HG03095 (cell line): ENCODE results near the gene PDE3B.
A peak's percentile ranks its signal among the peaks of the same experiment; 100 is the strongest.
"Not testable (repeated sequence)": the region's sequence is repeated elsewhere in the genome, so short reads cannot be mapped to it uniquely, and the experiment has no call there.

Experiments used
- ATAC-seq: cut with Tn5 transposase; IDR thresholded peaks from one replicate; pipeline ENCODE4 v1.9.1; 2021; ENCODE audit warnings: moderate library complexity; ENCODE audit not compliant: unreplicated experiment

The PDE3B gene

DNA sequence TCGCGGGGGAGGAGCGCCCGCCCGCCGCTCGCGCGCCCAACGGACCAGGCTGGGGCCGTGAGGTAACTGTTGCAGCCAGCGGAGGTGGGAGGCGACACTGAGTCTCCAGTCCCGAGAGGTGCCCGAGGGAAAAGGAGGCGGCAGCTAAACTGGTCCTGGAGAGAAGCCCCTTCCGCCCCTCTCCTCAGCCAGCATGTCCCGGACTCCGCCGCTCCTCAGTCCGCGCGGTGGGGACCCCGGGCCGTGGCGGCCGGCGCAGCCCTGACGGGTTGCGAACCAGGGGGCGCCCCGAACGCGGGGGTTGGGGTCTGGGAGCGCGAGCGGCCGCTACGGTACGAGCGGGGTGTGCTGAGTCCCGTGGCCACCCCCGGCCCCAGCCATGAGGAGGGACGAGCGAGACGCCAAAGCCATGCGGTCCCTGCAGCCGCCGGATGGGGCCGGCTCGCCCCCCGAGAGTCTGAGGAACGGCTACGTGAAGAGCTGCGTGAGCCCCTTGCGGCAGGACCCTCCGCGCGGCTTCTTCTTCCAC is at the start of gene PDE3B:
PDE3B (plus strand) TSS at position 108 of the 529 bp plus-strand sequence; CDS start at position 380, 272 bp downstream.
- peak; percentile 61 for ATAC-seq

- ATAC-seq: not testable (repeated sequence)
Measured at GRCh38 chr11:14595261-14595660, 48.3 kb upstream of the PDE3B start.

DNA sequence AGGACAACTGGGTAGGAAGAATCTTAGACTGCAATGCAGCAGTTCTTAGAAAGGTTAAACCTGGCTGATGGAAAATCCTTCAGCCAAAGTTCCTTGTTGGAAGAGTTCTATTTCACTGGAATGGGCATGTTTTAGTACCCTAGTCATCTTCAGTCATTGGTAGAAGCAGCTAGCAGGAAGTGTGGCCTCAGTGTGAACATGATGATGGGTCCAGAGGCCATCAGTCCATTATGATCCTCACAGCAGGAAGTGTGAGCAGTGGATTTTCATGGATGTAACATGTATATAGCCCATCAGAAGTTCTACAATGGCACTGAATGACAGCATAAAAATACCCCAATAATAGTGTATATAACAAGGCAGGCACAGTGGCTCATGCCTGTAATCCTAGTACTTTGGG is 35.9 kb upstream of the PDE3B start:
- no peak for ATAC-seq

DNA sequence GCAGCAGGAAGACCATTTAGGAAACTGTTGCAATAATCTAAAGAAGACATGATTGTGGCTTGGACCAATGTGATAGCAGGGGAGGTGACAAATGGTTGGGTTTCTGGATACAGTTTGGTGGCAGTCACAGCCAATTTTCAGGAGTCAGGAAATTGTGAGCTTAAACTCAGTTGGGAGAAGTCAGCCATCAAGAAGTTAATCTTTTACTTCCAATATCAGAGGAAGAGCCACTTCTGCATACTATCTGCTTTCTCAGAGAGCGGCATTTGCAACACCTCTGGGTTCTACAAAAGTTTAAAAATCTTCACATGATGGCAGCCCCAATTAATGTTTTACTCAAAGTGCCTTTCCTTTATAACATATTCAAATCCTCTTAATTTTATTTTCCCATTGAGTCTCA is 33.7 kb upstream of the PDE3B start:
- ATAC-seq: no peak

- no peak for ATAC-seq
Measured at GRCh38 chr11:14611939-14612338, 31.7 kb upstream of the PDE3B start.

- ATAC-seq: no peak
Measured at GRCh38 chr11:14612694-14613093, 30.9 kb upstream of the PDE3B start.

GRCh38 chr11:14614091-14614622 is 29.4 kb upstream of the PDE3B start:
- no peak for ATAC-seq

DNA sequence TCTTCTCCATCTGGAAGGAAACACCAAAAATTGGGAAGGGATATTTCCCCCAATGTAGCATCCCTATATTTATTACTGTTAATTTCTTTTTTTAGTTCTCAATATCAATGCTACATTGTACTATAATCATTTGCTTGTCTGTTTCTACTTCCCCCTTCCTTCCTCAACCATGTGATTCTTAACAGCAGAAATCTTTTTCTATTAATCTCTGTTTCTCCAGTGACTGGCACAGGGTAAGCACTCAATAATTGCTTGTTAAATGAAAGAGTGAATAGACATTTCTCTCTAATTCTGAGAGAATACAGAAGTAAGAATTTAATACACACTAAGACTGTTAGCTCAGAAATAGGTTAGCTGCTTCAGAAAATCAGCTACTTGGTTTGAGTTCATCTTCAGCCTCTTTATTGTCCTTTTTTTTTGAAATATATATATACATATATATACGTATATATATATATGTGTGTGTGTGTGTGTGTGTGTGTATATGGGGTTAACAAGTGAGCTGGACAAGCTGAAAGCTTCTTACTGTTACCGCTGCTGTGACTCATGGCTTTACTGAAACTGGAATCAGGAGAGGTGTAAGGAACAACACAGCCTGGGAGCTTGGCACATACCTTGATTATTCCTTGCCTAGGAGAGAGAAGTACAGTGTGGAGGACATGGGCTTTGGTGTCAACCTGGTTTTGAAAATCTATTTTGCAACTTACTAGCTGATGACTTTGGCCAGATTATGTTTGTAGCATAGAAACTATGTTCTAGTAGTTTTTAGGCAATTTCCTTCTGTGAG is 26.2 kb upstream of the PDE3B start:
- ATAC-seq: no peak

DNA sequence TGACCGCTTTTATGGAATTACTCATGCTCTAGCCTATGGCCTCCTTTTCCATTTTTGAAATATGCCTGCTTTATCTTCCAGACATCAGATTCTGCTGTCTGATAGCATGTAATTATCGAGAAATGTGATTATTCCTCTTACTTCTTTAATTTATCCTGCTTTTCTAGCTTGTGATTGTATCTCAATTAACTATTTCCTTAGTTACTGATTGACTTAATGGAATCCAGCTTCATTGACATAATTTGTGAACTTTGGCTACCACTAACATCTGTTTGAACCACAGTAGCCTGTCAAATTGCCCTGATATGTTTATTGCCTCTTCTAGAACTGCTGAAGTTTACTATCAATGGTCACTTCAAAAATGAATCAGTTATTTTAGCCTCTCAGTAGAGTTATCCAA is 25.5 kb upstream of the PDE3B start:
- no peak for ATAC-seq

GRCh38 chr11:14619603-14620531 is 23.7 kb upstream of the PDE3B start:
- no peak for ATAC-seq

DNA sequence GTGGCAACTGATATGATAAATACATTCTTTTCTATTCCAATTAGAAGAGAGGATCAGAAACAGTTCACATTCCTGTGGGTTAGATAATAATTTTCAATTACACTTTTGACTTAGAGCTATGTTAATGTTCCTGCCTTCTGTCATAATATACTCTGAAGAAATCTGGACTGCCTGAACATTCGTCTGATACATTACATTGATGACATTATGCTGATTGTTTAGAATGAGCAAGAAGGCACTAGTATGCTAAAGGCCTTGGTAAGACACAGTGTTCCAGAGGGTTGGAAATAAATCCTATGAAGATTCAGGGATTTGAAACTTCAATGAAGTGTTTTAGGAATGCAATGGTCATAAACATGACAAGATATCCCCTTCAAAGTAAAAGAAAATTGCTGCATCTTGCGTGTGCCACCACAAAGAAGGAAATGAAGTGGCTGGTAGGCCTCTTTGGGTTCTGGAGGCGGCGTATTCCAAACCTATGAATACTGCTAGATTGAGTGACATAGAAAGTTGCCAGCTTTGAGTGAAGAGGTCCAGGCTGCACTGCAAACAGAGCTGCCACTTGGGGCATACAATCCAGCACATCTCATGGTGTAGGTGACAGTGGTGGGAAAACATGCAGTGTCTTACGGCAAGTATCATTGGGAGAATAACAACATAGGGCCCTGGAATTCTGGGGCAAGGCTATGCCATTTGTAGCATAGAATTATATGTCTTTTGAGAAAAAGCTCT is 21.2 kb upstream of the PDE3B start:
- ATAC-seq: no peak

GRCh38 chr11:14623036-14623435 is 20.6 kb upstream of the PDE3B start:
- no peak for ATAC-seq

DNA sequence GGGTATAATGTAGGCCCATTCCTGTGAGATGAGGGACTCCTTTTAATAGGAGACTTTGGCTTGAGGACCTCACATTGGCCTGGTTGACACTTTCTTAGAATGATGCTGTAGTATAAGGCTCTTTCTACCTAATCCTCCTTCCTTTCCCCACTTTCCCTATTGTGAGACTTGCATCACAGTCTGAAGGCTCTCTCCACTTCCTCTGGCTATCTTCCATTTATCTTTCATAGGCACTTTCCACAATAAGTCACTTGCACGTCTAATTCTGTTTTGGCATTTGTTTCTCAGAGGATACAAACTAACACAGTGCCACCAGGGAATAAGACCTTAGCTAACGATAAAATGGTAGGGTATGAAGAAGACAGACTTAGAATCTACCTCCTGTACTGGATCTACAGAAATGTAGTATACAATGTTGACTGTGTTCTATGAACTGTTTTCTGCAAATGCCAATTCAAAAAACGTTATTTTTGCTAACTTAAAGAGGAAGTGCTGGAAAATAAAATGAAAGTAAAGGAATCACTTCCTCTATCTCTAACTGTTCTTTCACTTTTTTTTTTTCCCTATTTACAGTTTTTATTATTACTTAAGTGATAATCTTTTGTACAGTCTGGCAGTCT is 17.9 kb upstream of the PDE3B start:
- ATAC-seq: no peak

DNA sequence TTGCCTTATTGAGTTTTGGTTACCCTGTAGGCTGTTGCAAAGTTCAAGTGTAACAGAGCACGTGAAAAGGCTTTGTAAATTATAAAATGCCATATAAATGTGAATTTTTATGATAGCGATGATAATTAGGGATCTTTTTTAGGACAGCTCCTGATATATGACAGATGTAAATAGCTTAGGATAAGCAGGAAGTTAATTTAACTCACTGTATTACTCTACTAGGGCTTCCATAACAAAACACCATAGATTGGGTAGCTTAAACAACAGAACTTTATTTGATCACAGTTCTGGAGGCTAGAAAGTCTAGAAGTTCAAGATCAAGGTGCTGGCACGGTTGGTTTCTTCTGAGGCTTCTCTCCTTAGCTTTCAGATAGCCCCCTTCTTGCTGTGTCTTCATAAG is 17.0 kb upstream of the PDE3B start:
- no peak for ATAC-seq

DNA sequence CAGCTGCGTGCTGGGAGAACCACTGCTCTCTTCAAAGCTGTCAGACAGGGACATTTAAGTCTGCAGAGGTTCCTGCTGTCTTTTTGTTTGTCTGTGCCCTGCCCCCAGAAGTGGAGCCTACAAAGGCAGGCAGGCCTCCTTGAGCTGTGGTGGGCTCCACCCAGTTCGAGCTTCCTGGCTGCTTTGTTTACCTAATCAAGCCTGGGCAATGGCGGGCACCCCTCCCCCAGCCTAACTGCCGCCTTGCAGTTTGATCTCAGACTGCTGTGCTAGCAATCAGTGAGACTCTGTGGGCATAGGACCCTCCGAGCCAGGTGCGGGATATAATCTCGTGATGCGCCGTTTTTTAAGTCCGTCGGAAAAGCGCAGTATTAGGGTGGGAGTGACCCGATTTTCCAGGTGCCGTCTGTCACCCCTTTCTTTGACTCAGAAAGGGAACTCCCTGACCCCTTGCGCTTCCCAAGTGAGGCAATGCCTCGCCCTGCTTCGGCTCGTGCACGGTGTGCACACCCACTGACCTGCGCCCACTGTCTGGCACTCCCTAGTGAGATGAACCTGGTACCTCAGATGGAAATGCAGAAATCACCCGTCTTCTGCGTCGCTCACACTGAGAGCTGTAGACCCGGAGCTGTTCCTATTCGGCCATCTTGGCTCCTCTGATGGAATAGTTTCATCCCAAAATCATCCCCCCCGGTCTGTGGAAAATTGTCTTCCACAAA is 9.9 kb upstream of the PDE3B start:
- ATAC-seq: not testable (repeated sequence)

GRCh38 chr11:14634813-14635212 is 8.8 kb upstream of the PDE3B start:
- no peak for ATAC-seq

GRCh38 chr11:14635546-14635945 is 8.1 kb upstream of the PDE3B start:
- ATAC-seq: no peak

DNA sequence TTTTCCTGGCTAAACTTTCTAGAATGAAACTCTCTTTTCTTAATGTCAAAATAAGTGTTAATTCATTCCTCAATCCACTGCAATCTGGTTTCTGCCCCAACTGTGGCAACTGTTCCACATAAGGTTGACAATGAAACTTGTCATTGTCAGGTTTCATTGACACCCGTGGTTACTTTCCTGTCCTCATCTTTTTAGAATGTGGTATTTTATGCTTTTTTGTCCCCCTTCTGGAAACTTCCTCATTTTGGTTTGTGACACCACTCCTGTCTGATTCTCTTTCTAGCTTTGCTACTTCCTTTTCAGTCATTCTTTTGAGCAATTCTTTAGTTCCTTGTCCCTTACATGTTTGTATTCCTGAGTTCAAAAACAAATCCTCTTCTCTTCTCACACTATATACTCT is 7.5 kb upstream of the PDE3B start:
- ATAC-seq: no peak

DNA sequence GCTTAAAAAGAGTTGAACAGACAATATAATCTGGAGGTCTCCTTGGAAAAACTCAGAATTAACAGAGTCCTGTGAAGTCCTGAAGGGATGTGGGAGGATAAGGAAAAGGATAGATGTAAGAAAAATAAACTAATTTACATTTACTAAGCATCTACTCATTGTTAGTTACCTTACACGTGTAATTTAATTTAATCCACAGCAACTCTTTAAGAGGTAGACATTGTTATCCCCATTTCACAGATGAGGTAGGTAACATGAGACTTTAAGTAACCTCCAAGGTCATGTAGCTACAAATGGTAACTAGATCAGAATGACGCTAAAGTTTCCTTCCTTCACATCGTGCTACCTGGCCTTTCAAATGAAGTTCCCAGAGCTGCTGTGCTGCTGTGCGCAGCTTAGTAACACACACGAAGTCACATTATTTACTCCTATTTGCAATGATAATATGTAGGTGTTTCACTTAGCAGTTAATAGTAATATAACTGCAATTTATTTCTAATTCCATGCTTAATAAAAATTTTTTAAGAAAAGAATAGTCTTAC is 5.7 kb upstream of the PDE3B start:
- ATAC-seq: no peak
